H9 (cell line): ENCODE data around the gene HTR7. TPM values are rescaled to one million over a fixed set of nuclear protein-coding genes. Genes with fewer than 3 reads are reported as not detected.

Experiments
- DNase-seq: peaks from one replicate; pipeline ENCODE4 v3.0.0-alpha.2; 2017
- H2AFZ ChIP-seq: one replicate; pipeline ENCODE4 v1.6.1; 2013; ENCODE audit warnings: mild to moderate bottlenecking, low read length, control low read depth, moderate library complexity
- H2AK5ac ChIP-seq: 2 replicates; pipeline ENCODE4 v1.6.1; 2013; ENCODE audit warnings: low read length, control low read depth, mixed read lengths; ENCODE audit not compliant: insufficient read length
- H2BK120ac ChIP-seq: one replicate; pipeline ENCODE4 v1.6.1; 2013; ENCODE audit warnings: low read depth, mild to moderate bottlenecking, low read length, control low read depth, inconsistent platforms; ENCODE audit not compliant: poor library complexity, severe bottlenecking
- H2BK12ac ChIP-seq: 2 replicates; pipeline ENCODE4 v1.6.1; 2013; ENCODE audit warnings: low read length, control low read depth, mixed read lengths, low read depth; ENCODE audit not compliant: insufficient read length
- H2BK15ac ChIP-seq: 2 replicates; pipeline ENCODE4 v1.6.1; 2013; ENCODE audit warnings: low read depth, low read length, control low read depth
- H2BK20ac ChIP-seq: one replicate; pipeline ENCODE4 v1.6.1; 2013; ENCODE audit warnings: low read depth, mild to moderate bottlenecking, low read length, control low read depth, inconsistent platforms; ENCODE audit not compliant: poor library complexity, severe bottlenecking
- H2BK5ac ChIP-seq: 2 replicates; pipeline ENCODE4 v1.6.1; 2013; ENCODE audit warnings: low read length, control low read depth, mixed read lengths; ENCODE audit not compliant: insufficient read length
- H3K14ac ChIP-seq: 2 replicates; pipeline ENCODE4 v1.6.1; 2013; ENCODE audit warnings: low read length, control low read depth; ENCODE audit not compliant: insufficient read depth
- H3K18ac ChIP-seq: 2 replicates; pipeline ENCODE4 v1.6.1; 2013; ENCODE audit warnings: low read depth, mild to moderate bottlenecking, mixed read lengths, low read length, control low read depth; ENCODE audit not compliant: insufficient read length
- H3K23ac ChIP-seq: 2 replicates; pipeline ENCODE4 v1.6.1; 2013; ENCODE audit warnings: low read length, control low read depth, mixed read lengths, low read depth; ENCODE audit not compliant: insufficient read length
- H3K23me2 ChIP-seq: 2 replicates; pipeline ENCODE4 v1.6.1; 2013; ENCODE audit warnings: low read depth, mild to moderate bottlenecking, mixed read lengths, low read length, control low read depth; ENCODE audit not compliant: insufficient read length, poor library complexity, severe bottlenecking
- H3K27ac ChIP-seq: 2 replicates; pipeline ENCODE4 v1.5.1; 2013; ENCODE audit warnings: low read length, control low read depth, mixed read lengths, low read depth; ENCODE audit not compliant: insufficient read length
- H3K27me3 ChIP-seq: 2 replicates; pipeline ENCODE4 v1.6.1; 2013; ENCODE audit warnings: low read length, control low read depth, inconsistent platforms; ENCODE audit not compliant: insufficient read depth
- H3K4ac ChIP-seq: 2 replicates; pipeline ENCODE4 v1.6.1; 2013; ENCODE audit warnings: low read depth, mild to moderate bottlenecking, control low read depth, inconsistent platforms, low read length, moderate library complexity
- H3K4me1 ChIP-seq: 2 replicates; pipeline ENCODE4 v1.6.1; 2013; ENCODE audit warnings: low read length, control low read depth, inconsistent platforms; ENCODE audit not compliant: insufficient read depth
- H3K4me2 ChIP-seq: 2 replicates; pipeline ENCODE4 v1.6.1; 2013; ENCODE audit warnings: low read length, control low read depth, mixed read lengths; ENCODE audit not compliant: insufficient read length, insufficient read depth
- H3K56ac ChIP-seq: 2 replicates; pipeline ENCODE4 v1.6.1; 2013; ENCODE audit warnings: low read depth, mild to moderate bottlenecking, mixed read lengths, low read length, control low read depth; ENCODE audit not compliant: insufficient read length
- H3K79me1 ChIP-seq: 2 replicates; pipeline ENCODE4 v1.6.1; 2013; ENCODE audit warnings: low read depth, mild to moderate bottlenecking, moderate library complexity, low read length, control low read depth, inconsistent platforms; ENCODE audit not compliant: insufficient read depth, poor library complexity, severe bottlenecking
- H3K79me2 ChIP-seq: 2 replicates; pipeline ENCODE4 v1.6.1; 2013; ENCODE audit warnings: low read length, control low read depth, inconsistent platforms; ENCODE audit not compliant: insufficient read depth
- H3K9ac ChIP-seq: 2 replicates; pipeline ENCODE4 v1.6.1; 2013; ENCODE audit warnings: low read length, control low read depth, mixed read lengths; ENCODE audit not compliant: insufficient read length; ENCODE audit errors: extremely low read depth
- H3K9me3 ChIP-seq: one replicate; pipeline ENCODE4 v1.6.1; 2013; ENCODE audit warnings: low read depth, low read length, inconsistent platforms; ENCODE audit not compliant: control insufficient read depth
- H3T11ph ChIP-seq: one replicate; pipeline ENCODE4 v1.6.1; 2013; ENCODE audit warnings: mild to moderate bottlenecking, low read length, control low read depth, inconsistent platforms
- H4K20me1 ChIP-seq: one replicate; pipeline ENCODE4 v1.6.1; 2013; ENCODE audit not compliant: control insufficient read depth, insufficient read length, insufficient read depth
- H4K5ac ChIP-seq: 2 replicates; pipeline ENCODE4 v1.6.1; 2013; ENCODE audit warnings: low read depth, mild to moderate bottlenecking, mixed read lengths, low read length, control low read depth; ENCODE audit not compliant: insufficient read length
- H4K8ac ChIP-seq: replicated peaks from 2 replicates; pipeline ENCODE4 v1.6.1; 2013; ENCODE audit warnings: low read length, control low read depth, mixed read lengths, low read depth; ENCODE audit not compliant: insufficient read length
- H4K91ac ChIP-seq: 2 replicates; pipeline ENCODE4 v1.6.1; 2013; ENCODE audit warnings: low read depth, mild to moderate bottlenecking, moderate library complexity, mixed read lengths, low read length, control low read depth; ENCODE audit not compliant: insufficient read length
- H3K27ac Mint-ChIP-seq, 3 experiments: 2 replicates in 2 of 3; 3 replicates in 1 of 3; pipeline ENCODE4 v1.8.0; 2020 to 2021; ENCODE audit warnings: mixed read lengths in 3 of 3, mild to moderate bottlenecking in 1 of 3, moderate library complexity in 1 of 3
- H3K27me3 Mint-ChIP-seq: 2 replicates; pipeline ENCODE4 v1.8.0; 2021; ENCODE audit warnings: low read depth, mild to moderate bottlenecking, moderate library complexity, mixed read lengths
- H3K36me3 Mint-ChIP-seq, 3 experiments: 2 replicates in 2 of 3; 3 replicates in 1 of 3; pipeline ENCODE4 v1.8.0; 2020 to 2021; ENCODE audit warnings: low read depth in 3 of 3, mixed read lengths in 3 of 3; ENCODE audit not compliant: insufficient read depth in 1 of 3
- H3K4me1 Mint-ChIP-seq, 2 experiments: 2 replicates each; pipeline ENCODE4 v1.8.0; 2020; ENCODE audit warnings: mixed read lengths in 2 of 2
- H3K4me3 Mint-ChIP-seq, 2 experiments: 2 replicates in 1 of 2; 3 replicates in 1 of 2; pipeline ENCODE4 v1.8.0; 2020 to 2021; ENCODE audit warnings: mild to moderate bottlenecking in 2 of 2, mixed read lengths in 2 of 2, moderate library complexity in 1 of 2
- H3K9me3 Mint-ChIP-seq, 2 experiments: 2 replicates in 1 of 2; 3 replicates in 1 of 2; pipeline ENCODE4 v1.8.0; 2020; ENCODE audit warnings: mild to moderate bottlenecking in 2 of 2, mixed read lengths in 2 of 2, moderate library complexity in 1 of 2
- WGBS: extraction: QIAGEN DNeasy Blood & Tissue Kit; methylation state at CpG from one replicate; pipeline ENCODE4 v1.1.7; 2013; ENCODE audit warnings: missing lambda C conversion rate, low lambda C conversion rate, mixed read lengths; ENCODE audit not compliant: insufficient read length; ENCODE audit errors: extremely low coverage; 5-methylcytosine and 5-hydroxymethylcytosine counted together
- total RNA-seq: library from RNA; stranded (reverse); gene quantifications from 2 replicates; pipeline ENCODE4 v1.2.1, GENCODE V29; 2021
- TF ChIP-seq, protein P1 (sequence below): fragments of 200-600 bp; sonication (generic); conservative IDR thresholded peaks from 3 replicates; pipeline ENCODE4 v1.8.0; 2021; ENCODE audit warnings: antibody characterized with exemption, mild to moderate bottlenecking

HTR7 gene
- total RNA-seq, 1 experiment from 2014 or later, result 21.3 TPM

DNA sequence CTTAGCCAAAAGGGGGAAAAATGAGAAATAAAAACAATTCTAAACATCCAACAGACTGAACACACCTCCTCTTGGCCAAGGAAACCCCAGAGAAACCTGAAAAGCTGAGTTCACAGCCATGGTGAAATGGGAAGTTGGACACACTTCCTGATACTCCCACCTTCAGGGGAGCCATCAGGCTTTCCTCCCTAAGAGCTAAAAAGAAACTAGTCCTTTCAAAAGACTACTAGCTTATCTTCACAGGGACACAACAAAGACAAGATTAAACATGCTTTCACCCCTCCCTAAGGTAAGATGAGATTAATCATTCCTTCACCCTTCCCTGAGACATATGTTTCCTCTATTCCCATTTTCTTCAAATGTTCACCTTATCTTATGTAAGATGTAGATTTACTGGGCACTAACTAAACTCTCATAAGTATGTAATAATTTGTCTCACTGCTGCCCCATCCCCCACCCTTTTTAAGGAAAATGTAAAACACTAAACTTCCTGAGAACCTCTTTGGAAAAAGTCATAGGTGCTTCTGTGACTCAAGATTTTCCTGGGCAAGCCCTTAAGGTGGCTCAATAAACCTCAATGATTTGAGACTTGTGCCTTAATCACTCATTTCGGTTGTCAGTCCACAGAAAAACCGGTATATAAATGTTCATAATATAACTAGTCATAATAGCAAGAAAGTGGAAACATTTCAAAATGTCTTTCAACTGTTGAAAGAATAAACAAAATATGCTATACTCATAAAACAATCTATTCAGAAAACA lies 40.5 kb downstream of the HTR7 start:
- Histone ChIP-seq H3T11ph (no peak overlapping the region), H3K9me3 (no peaks in the 10 kb centered on the region), H3K4me2 (no peak overlapping the region), H3K27me3 (no peaks in the 10 kb centered on the region), H4K8ac (no peak overlapping the region), H2BK20ac (no peak overlapping the region), H2BK15ac (no peak overlapping the region), H3K18ac (no peak overlapping the region), H2AK5ac (no peak overlapping the region), H3K23ac (no peak overlapping the region), H3K79me1 (no peaks in the 10 kb centered on the region), H3K79me2 (no peaks in the 10 kb centered on the region), H3K9ac (no peak overlapping the region), H2BK12ac (no peak overlapping the region), H2BK5ac (no peak overlapping the region), H3K4ac (no peak overlapping the region), H3K27ac (no peak overlapping the region), H2BK120ac (no peak overlapping the region), H3K23me2 (no peaks in the 10 kb centered on the region), H4K20me1 (no peaks in the 10 kb centered on the region), H3K56ac (no peak overlapping the region), H3K14ac (no peak overlapping the region), H2AFZ (no peak overlapping the region), H3K4me1 (no peaks in the 10 kb centered on the region), H4K91ac (no peak overlapping the region), H4K5ac (no peak overlapping the region)
- Mint-ChIP-seq H3K4me1 (peaks cover 27 to 83% of the 10 kb centered on the region in 2 experiments), H3K4me3 (no peak overlapping the region; a peak in 2 of 5 replicates), H3K27me3 (no peaks in the 10 kb centered on the region; the same call in none of the 2 replicates), H3K27ac (peak overlapping the region in 1 of 3 experiments; percentile 86; a peak in 2 of 7 replicates), H3K36me3 (peaks cover 22 to 65% (median 34%) of the 10 kb centered on the region in 3 experiments), H3K9me3 (peaks cover 14 to 30% of the 10 kb centered on the region in 2 experiments)
- WGBS, result no CpG with 5 or more reads among the region's 2 CpGs
- TF ChIP-seq, protein P1, sequence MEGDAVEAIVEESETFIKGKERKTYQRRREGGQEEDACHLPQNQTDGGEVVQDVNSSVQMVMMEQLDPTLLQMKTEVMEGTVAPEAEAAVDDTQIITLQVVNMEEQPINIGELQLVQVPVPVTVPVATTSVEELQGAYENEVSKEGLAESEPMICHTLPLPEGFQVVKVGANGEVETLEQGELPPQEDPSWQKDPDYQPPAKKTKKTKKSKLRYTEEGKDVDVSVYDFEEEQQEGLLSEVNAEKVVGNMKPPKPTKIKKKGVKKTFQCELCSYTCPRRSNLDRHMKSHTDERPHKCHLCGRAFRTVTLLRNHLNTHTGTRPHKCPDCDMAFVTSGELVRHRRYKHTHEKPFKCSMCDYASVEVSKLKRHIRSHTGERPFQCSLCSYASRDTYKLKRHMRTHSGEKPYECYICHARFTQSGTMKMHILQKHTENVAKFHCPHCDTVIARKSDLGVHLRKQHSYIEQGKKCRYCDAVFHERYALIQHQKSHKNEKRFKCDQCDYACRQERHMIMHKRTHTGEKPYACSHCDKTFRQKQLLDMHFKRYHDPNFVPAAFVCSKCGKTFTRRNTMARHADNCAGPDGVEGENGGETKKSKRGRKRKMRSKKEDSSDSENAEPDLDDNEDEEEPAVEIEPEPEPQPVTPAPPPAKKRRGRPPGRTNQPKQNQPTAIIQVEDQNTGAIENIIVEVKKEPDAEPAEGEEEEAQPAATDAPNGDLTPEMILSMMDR, result no peak
- DNase-seq, result no peak
